GM12865 (cell line): ENCODE measurements around the gene MCRIP1.

ENCODE experiments used
- DNase-seq: peaks from one replicate; pipeline ENCODE4 v3.0.0; 2010; ENCODE audit warnings: low read depth
- H3K4me3 ChIP-seq: 2 replicates; pipeline ENCODE4 v1.5.1; 2011; ENCODE audit warnings: mild to moderate bottlenecking, low read depth, low read length, control low read depth
- CTCF ChIP-seq: IDR thresholded peaks from 2 replicates; pipeline ENCODE4 v1.5.1; 2011; ENCODE audit warnings: low read length, control low read depth, low read depth, inconsistent platforms; ENCODE audit not compliant: insufficient read depth; ENCODE audit errors: missing control alignments

MCRIP1 gene

DNA sequence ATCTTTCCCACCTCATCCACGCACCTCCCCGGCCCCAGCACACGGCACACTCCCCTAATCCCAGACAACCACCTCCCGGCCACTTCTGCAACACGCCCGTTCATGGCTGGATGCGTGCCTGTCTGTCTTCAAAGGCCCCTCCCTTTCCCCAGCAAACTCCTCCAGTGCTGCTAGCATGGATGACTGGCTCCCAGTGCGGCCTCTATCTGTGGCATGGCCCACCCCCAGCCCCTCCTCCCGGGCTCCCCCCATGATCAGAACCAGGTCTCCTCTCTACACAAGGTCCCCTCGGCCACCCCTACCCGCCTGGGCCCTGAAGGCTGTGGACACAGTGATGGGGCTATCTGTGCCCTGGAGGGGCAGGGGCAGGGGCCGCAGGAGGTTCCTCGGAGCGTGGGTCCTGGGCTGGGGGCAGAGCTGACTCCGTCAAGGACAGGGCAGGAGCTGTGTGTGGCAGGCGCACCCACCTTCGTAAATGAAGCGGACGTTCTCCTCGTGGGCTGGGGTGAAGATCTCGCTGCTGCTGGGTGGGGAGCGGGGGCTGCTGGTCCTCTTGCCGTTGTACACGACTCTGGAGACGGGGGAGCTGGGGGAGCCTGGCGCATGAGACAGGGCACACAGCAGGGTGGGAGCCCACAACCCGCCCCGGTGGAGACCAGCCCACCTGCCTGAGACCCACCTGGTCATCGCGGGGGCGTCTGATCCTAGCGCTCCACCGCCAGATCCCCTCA lies 9.1 kb downstream of the MCRIP1 start:
- TF ChIP-seq CTCF, result no peak
- no peak for DNase-seq
- H3K4me3 ChIP-seq, result no peak overlapping the region

GRCh38 chr17:81822996-81823819 lies 9.9 kb downstream of the MCRIP1 start:
- DNase-seq, result no peak
- TF ChIP-seq CTCF, result no peak
- H3K4me3 ChIP-seq, result no peak overlapping the region

DNA sequence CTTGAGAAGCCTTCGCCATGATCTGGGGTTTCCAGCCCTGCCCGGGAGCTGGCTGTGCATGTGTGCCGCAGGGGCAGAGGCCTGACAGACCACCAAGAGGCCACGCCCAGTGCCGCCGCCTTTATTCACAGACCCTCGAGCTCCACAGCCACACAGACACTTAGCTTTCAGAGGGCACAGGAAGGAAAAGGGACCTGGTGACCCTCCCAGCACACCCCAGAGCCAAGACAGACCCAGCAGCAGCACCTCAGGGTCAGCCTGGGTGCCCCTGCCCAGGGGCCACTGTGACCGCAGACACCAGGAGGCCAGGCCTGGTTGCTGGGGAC lies 10.8 kb downstream of the MCRIP1 start:
- no peak for DNase-seq
- no peak for TF ChIP-seq CTCF
- no peak overlapping the region for H3K4me3 ChIP-seq

- DNase-seq, result no peak
- no peak for TF ChIP-seq CTCF
- no peak overlapping the region for H3K4me3 ChIP-seq
Observed at GRCh38 chr17:81821603-81822311, 11.3 kb downstream of the MCRIP1 start.

GRCh38 chr17:81821147-81821546 lies 11.9 kb downstream of the MCRIP1 start:
- DNase-seq, result no peak
- H3K4me3 ChIP-seq, result no peak overlapping the region
- TF ChIP-seq CTCF, result no peak

DNA sequence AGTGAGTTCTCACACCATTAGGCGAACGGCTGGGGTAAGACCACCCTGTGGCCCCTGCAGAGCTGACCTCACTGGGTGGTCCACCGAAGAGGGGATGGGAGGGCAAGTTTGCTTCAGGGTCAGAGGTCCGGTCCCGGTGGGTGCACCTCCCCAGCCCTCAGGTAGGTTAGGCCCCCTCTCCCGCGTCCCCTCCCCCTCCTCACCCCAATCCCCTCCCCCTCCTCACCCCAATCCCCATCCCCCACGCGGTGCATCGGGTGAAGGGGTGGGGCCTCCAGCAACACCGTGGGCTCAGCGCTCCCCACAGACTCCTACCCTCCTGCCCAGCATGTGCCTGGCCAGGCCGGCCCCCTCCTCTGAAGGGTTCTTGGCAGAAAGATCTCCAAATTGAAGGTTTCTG lies 13.4 kb downstream of the MCRIP1 start:
- no peak for TF ChIP-seq CTCF
- no peak for DNase-seq

More for the DNA sequence above, 13.4 kb downstream of the MCRIP1 start:
- no peak overlapping the region for H3K4me3 ChIP-seq
